HG03060 (cell line): ENCODE results near the gene CA5A.
"Not testable (repeated sequence)": the region's sequence is repeated elsewhere in the genome, so short reads cannot be mapped to it uniquely, and the experiment has no call there.

ENCODE experiments used
- ATAC-seq: cut with Tn5 transposase; IDR thresholded peaks from one replicate; pipeline ENCODE4 v1.9.1; 2021; ENCODE audit warnings: low read depth, moderate number of reproducible peaks; ENCODE audit not compliant: unreplicated experiment

CA5A gene

GRCh38 chr16:87949071-87949744 is 12.9 kb upstream of the CA5A start:
- no peak for ATAC-seq

- no peak for ATAC-seq
Measured at GRCh38 chr16:87948735-87949070, 12.4 kb upstream of the CA5A start.

- no peak for ATAC-seq
Measured at GRCh38 chr16:87948119-87948545, 11.8 kb upstream of the CA5A start.

- ATAC-seq, result no peak
Measured at GRCh38 chr16:87947356-87948118, 11.2 kb upstream of the CA5A start.

DNA sequence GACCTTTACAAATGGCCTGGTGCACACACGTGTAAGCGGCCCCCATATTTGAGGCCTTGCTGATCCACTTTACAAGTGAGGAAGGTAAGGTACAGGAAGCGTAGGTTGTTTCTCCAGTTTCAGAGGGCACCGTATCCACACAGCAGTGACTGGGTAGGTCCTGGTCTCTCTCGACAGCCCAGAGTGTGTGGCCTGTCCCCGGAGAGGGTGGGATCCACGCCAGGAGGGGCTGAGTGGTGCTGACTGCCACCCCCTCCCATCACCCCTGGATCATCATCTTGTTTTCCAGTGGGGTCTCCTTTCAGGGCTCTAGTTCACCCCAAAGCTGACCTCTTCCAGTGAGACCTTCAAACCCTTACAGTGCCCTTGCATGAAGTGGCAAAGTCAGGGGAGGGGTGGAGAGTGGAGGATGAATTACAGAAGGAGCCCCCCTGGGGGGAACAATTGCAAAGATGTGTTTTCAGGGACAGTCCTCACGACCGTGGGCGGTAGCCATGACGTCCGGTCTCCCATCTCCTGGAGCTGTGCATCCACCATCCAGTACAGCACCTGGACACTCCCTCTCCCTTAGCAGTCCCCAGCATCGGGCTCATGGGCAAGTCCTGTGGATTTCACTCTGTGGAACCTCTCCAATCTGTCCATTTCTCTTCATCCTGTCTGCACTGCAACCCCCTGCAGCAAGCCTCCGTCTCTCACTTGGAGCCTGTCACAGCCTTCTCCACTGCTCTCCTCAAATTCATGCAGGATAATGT is 10.4 kb upstream of the CA5A start:
- ATAC-seq, result no peak

DNA sequence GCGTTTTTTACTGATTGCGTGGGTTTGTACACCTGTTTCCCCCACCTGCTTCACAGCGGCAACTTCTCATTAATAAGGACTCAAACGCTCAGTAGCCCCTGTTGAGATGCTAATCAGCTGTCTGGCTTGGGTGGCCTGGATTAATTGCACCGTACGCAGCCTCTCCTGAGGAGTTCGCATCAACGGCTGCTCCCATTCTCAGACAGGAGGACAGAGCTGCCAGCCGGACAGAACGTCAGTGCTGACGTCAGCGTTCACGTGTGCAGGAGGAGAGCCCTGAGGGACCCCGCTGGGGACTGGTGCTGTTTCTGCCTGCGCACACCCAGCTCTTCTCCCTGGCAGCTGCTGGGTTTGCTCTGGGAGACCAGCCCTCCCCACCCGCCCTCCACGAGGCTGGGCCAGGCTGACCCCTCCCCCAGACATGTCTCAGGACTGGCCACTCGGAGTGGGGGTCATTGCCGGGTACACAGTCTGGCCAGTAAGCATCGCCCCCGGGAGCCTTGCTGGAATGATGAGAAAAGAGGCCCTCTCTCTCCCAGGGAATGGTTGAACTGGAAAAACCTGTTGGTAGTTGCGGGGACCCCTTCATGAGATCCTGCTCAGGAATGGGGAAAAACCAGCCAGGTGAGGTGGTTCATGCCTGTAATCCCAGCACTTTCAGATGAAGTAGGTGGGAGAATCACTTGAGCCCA is 9.2 kb upstream of the CA5A start:
- no peak for ATAC-seq

GRCh38 chr16:87942680-87943079 is 6.4 kb upstream of the CA5A start:
- no peak for ATAC-seq

DNA sequence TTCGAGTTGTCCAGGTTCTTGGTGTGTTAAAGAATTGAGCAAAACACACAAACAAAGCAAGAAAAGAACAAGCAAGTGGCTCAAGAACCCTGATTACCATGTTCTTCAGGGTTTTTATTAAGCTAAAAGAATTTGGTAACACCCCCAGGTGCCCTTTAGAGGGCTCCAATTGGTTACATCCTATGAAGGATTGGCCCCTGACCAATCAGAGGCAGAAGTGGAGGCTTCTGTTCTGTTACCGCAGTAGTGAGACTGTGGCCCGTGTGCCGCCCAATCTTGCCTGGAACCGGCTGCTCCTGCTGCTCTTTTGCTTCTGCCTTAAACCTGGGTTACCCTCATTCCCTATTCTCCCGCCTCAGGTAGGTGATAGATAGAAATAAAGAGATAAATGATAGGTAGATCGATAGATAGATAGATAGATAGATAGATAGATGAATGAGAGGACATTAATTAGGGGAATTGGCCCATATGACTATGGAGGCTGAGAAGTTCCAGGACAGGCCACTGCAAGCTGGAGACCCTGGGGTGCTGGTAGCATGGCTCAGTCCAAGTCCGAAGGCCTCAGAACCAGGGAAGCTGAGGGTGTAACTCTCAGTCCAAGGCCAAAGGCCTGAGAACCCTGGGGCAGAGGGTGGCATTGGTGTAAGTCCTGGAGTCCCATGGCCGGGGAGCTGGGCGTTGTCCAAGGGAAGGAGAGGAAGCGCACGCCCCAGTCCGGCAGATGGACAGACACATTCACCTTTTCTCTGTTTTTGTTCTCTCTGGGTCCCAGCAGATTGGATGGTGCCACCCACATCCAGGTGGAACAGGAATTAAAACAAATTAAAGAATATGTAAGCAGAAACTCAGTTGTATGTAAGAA is 3.5 kb upstream of the CA5A start:
- ATAC-seq, result no peak

- no peak for ATAC-seq
Measured at GRCh38 chr16:87938412-87938949, 2.2 kb upstream of the CA5A start.

GRCh38 chr16:87937231-87937542 is 858 bp upstream of the CA5A start:
- not testable (repeated sequence) for ATAC-seq

GRCh38 chr16:87936016-87936374 is 334 bp downstream of the CA5A start:
- not testable (repeated sequence) for ATAC-seq

DNA sequence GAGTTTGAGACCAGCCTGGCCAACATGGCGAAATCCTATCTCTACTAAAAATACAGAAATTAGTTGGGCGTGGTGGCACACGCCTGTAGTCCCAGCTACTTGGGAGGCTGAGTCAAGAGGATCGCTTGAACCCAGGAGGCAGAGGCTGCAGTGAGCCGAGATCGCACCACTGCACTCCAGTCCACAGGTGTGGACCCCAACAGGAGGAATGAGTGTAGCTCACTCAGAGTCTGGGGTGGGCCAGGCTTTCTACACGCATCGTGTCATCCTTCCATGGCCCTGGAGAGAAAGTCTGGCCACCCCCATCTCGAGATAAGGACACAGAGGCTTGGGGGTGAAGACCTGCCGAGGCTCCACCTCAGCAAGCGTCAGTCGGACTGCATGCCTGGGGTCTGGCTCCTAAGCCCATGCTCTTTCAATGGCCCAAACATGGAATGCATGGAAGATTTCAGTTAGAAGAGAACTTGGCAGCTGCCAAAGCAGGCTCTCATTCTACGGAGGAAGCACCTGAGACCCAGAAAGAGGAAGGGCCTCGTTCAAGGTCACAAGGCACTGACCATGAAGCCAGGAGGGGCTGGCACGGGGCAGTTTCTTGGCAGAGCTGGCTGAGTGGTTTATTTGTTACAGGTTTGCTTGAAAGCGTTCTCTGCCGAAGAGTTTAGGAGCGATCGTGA is 1.4 kb downstream of the CA5A start:
- not testable (repeated sequence) for ATAC-seq

- no peak for ATAC-seq
Measured at GRCh38 chr16:87933140-87933495, 3.2 kb downstream of the CA5A start.

DNA sequence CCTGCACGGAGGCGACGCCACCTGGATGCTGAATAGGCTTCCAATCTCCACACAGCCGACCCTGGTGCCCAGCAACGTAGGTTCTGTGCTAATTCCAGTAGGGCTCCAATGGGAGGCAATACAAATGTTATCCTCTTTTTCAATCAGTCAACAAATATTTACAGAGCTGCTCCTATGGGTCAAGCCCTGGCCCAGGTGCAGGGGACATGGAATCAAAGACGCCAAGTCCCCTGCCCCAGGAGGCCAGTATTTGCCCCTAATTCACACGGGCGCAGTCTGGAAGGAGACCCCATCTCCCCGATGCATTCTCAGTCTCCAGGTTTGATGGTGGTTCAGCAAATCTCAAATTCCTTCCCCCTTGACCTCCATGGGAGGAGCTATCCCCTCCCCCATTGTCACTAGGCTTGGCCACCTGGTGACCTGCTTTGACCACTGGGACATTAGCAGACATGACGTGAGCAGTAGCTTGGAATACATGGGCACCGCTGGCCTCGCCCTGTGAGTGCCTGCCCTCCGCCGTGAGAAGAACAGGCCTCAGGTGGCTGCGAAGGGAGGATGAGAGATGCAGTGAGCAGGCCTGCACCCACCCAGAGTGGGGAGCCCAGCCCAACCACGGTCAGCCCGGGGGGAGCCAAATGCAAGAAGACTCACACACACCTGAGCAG is 3.7 kb downstream of the CA5A start:
- ATAC-seq, result not testable (repeated sequence)

GRCh38 chr16:87931504-87931903 is 4.8 kb downstream of the CA5A start:
- ATAC-seq, result no peak

GRCh38 chr16:87930456-87930855 is 5.9 kb downstream of the CA5A start:
- no peak for ATAC-seq

GRCh38 chr16:87929986-87930385 is 6.3 kb downstream of the CA5A start:
- ATAC-seq, result no peak

- ATAC-seq, result no peak
Measured at GRCh38 chr16:87927195-87927562, 9.2 kb downstream of the CA5A start.
